Motor neuron (in vitro differentiated cells): ENCODE measurements around the gene SHF. TPM values are rescaled to one million over a fixed set of nuclear protein-coding genes. Genes with fewer than 3 reads are reported as not detected.

Experiments used
- ATAC-seq, 8 experiments: fragments of 200-7000 bp; cut with Tn5 transposase; replicated peaks in 6 of 8; 2 replicates each; pipeline ENCODE4 v1.8.0; 2021; ENCODE audit warnings: mild to moderate bottlenecking in 8 of 8, moderate library complexity in 8 of 8
- H3K27ac ChIP-seq, 2 donors: fragments of 250-450 bp; sonication (Bioruptor Pico); 2 replicates each; pipeline ENCODE4 v1.9.0; 2021; ENCODE audit warnings: antibody characterized with exemption in 2 of 2, mild to moderate bottlenecking in 2 of 2, moderate library complexity in 1 of 2
- H3K4me1 ChIP-seq, 2 donors: fragments of 250-450 bp; sonication (Bioruptor Pico); replicated peaks in 1 of 2; 2 replicates each; pipeline ENCODE4 v1.6.1; 2021; ENCODE audit warnings: antibody characterized with exemption in 2 of 2, mild to moderate bottlenecking in 2 of 2, moderate library complexity in 1 of 2
- H3K4me3 ChIP-seq, 5 donors: fragments of 250-450 bp; sonication (Bioruptor Pico); 2 replicates each; pipeline ENCODE4 v1.9.0; 2021; ENCODE audit warnings: antibody characterized with exemption in 5 of 5, mild to moderate bottlenecking in 5 of 5, moderate library complexity in 4 of 5
- WGBS, 10 experiments: fragments of 450-650 bp; shearing (Covaris generic); methylation state at CpG; one replicate each; pipeline ENCODE4 v1.0.0; 2022; 5-methylcytosine and 5-hydroxymethylcytosine counted together
- in situ Hi-C, 9 experiments: fragments of 400-800 bp; cut with MboI; loops; one replicate each; pipeline ENCODE4 v1.15.0; 2021; ENCODE audit warnings: low sequenced_read_pairs in 9 of 9, low pct_unique_long_range_greater_than_20kb in 2 of 9; ENCODE audit not compliant: unreplicated experiment in 9 of 9
- total RNA-seq, 8 experiments: library from RNA; unstranded; fragments of 300-600 nt; gene quantifications; 2 replicates each; pipeline versions ENCODE4 v1.2.3 to v1.2.4, GENCODE V29; 2022

Gene SHF
- total RNA-seq, 8 experiments from 2014 or later, result 1.0 to 38.7 (median 25.3) TPM

DNA sequence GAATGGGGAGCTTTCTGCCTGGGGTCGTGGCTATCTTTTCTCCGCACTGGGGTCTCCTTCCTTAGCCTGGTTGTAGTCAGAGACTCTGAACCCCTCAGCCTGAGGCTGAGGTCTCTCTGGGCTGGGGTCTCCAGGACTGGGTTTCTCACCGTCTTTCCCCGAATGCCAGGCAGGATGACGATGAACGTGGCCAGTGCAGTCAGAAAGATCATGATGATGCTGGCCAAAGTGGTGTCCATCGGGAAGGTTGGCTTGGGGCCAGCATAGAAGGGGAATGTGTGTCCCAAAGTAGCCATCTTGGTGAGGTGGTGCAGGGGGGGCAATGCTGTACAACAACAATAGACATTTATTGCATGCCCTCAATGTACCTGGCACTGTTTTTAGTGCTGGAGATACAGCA is 65.0 kb downstream of the SHF start:
- Histone ChIP-seq H3K4me3 (no peak overlapping the region), H3K27ac (no peak overlapping the region), H3K4me1 (peaks cover 0 to 2% of the 10 kb centered on the region in 2 donors)
- 41 to 100% (median 52%) methylated on average over 2 to 4 of the region's 7 CpGs; no CpG with 5 or more reads in 6 of the 10 experiments for WGBS, 10 experiments
- ATAC-seq, result no peak
- in situ Hi-C loops, result no loop called here

GRCh38 chr15:45121706-45122417 is 65.9 kb downstream of the SHF start:
- H3K27ac ChIP-seq, result no peak overlapping the region
- peak in 2 of 8 experiments; percentile 69 to 75 for ATAC-seq
- WGBS, 10 experiments, result 0 to 61% (median 24%) methylated on average over 2 to 7 of the region's 9 CpGs; no CpG with 5 or more reads in 2 of the 10 experiments
- in situ Hi-C loops, result no loop called here
- H3K4me3 ChIP-seq, result no peak overlapping the region
- peaks cover 0 to 3% of the 10 kb centered on the region in 2 donors for H3K4me1 ChIP-seq

DNA sequence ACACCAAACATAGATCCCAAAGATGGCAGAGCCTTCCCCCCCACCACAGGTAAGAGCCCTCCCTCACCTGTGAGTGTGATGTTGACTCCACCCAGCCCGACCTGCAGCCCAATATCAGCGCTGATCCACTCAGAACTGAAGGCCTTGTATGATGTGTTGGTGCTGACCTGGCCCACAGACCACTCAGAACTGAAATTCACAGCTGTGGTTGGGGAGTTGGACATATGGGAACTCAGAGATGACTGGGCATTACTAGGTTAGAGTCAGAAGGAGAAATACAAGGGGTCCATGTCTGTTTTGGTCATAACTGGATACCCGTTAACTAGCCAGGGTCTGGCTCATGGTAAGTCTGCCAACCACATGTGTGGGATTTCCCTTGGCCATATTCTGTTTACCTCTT is 66.7 kb downstream of the SHF start:
- in situ Hi-C loops, result no loop called here
- WGBS, 10 experiments, result 14 to 90% (median 69%) methylated on average over 1 to 2 of the region's 3 CpGs; no CpG with 5 or more reads in 4 of the 10 experiments
- peaks cover 0 to 3% of the 10 kb centered on the region in 2 donors for H3K4me1 ChIP-seq

DNA sequence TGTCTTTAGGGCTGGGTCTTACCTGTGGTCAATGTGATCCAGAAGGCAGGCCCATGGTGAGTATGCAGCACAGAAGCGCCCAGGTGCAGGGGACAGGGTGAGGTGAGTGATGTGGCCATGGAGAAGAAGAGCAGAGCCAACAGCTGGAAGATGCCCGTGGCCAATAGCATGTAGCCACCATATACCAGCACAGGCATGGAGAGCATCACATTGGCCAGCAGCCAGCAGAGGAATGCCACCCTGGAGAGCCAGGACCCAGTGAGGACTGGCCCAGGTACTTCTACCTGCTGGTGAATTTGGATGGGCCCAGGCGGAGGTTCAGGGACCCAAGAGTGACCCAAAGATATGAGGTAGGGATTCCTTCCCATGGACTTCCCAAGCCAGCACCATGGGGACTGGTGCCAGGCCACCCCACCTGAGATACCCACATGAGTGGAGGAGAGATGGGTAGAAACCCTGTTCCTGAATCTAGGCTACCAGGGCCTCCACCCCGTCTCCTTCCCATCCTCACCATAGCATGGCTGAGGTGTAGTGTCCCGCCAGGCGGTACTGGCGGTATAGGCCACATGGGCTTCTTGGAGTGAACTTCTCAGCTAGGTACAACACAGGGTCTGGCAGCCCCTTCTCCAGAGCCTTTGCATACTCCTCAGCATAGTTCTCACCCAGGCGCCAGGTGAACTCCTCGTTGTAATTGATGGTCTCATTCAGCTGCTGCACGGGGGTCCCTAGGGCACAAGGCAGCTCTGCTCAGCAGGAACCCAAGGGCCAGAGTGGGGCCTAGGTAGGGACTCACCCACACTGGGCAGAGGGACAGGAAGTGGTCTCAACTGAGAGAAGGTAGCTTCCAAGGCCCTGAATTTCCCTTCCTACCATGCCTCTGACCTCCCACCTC is 67.4 kb downstream of the SHF start:
- no peak for ATAC-seq
- Histone ChIP-seq H3K4me3 (no peak overlapping the region), H3K4me1 (peaks cover 0 to 3% of the 10 kb centered on the region in 2 donors), H3K27ac (no peak overlapping the region)
- WGBS, 10 experiments, result 66 to 100% (median 84%) methylated on average over 1 to 6 of the region's 10 CpGs; no CpG with 5 or more reads in 5 of the 10 experiments
- in situ Hi-C loops, result no loop called here

More for the DNA sequence above, 66.7 kb downstream of the SHF start:
- Histone ChIP-seq H3K27ac (no peak overlapping the region), H3K4me3 (no peak overlapping the region)
- no peak for ATAC-seq

GRCh38 chr15:45118996-45119395 is 68.8 kb downstream of the SHF start:
- no peak for ATAC-seq
- H3K27ac ChIP-seq, result no peak overlapping the region
- peaks cover 0 to 4% of the 10 kb centered on the region in 2 donors for H3K4me1 ChIP-seq
- in situ Hi-C loops, result no loop called here
- whole genome bisulfite sequencing, 10 experiments, result 54 to 100% (median 80%) methylated on average over 1 to 4 of the region's 5 CpGs; no CpG with 5 or more reads in 3 of the 10 experiments
- no peak overlapping the region for H3K4me3 ChIP-seq

DNA sequence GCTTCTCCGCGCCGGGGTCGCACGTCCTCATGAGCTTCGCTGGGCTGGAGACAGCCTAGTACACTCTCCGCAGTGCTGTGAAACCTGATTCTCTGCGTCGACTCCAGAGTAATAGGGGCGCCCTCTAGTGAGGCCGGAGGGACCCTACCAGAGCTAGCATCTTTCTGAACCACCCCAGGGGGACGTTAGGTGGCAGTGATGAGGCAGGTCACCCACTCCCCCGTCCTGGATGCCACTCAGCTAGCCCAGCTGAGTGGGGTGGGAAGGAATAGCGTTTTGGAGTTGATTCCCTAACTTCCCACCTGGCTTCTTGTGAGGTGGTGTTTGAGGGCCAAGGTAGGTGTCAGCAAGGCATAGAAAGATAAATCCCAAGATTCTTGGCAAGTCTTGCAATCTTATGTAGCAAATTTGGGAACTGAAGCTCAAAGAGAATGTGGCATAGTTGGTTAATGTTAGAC is 69.6 kb downstream of the SHF start:
- Histone ChIP-seq H3K4me3 (peak overlapping the region in 3 of 5 donors; percentile 12 to 22 (median 14)), H3K27ac (no peak overlapping the region), H3K4me1 (peaks cover 0 to 5% of the 10 kb centered on the region in 2 donors)
- ATAC-seq, result peak; percentile 90 to 100 (median 99)
- in situ Hi-C loops, result no loop called here
- 0 to 10% (median 3%) methylated on average over 2 to 8 of the region's 14 CpGs; no CpG with 5 or more reads in 5 of the 10 experiments for WGBS, 10 experiments

DNA sequence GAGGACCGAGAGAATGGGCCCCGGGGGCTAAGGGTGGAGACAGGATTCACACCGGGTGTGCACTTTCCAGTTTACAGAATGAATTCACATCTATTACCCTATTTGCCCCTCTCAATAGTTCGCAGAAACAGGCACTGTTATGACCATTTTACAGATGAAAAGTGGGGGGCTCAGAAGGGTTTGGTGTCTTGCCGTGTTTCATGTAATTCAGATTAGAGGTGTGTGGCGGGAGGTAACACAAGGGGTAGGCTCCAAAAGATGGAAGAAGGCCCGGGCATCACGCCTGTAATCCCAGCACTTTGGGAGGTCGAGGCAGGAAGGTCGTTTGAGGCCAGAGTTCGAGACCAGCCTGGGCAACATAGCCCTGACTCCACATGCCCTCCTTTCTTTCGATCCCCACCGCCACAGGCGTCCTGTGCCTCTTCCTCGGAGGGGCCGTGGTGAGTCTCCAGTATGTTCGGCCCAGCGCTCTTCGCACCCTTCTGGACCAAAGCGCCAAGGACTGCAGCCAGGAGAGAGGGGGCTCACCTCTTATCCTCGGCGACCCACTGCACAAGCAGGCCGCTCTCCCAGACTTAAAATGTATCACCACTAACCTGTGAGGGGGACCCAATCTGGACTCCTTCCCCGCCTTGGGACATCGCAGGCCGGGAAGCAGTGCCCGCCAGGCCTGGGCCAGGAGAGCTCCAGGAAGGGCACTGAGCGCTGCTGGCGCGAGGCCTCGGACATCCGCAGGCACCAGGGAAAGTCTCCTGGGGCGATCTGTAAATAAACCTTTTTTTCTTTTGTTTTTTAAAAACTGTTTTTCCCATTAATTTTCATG is 70.2 kb downstream of the SHF start:
- Histone ChIP-seq H3K27ac (no peak overlapping the region), H3K4me1 (peaks cover 0 to 9% of the 10 kb centered on the region in 2 donors), H3K4me3 (peak overlapping the region in 3 of 5 donors; percentile 12 to 22 (median 14))
- ATAC-seq, result peak; percentile 15 to 57 (median 48)
- in situ Hi-C loops, result no loop called here
- WGBS, 10 experiments, result 0 to 100% (median 43%) methylated on average over 1 to 7 of the region's 33 CpGs; no CpG with 5 or more reads in 3 of the 10 experiments

Other genes with a start within 250 kb of the SHF start
- gene TERB2, start 231.3 kb downstream of the SHF start, total RNA-seq, result under 1 TPM in 1 of 8 experiments, not detected in 7; 0.38 TPM
- 10 to 100 TPM in 4 of 8 experiments, 1 to 10 TPM in 4; 3.5 to 24.5 (median 10.5) TPM for gene SORD, start 164.8 kb downstream of the SHF start, total RNA-seq
- 1 to 10 TPM in 1 of 8 experiments, under 1 TPM in 6, not detected in 1; under 0.01 to 1.4 (median 0.49) TPM for gene DUOX2, start 73.8 kb downstream of the SHF start, total RNA-seq
- under 1 TPM in 4 of 8 experiments, not detected in 4; 0.05 to 0.85 (median 0.33) TPM for gene DUOXA2, start 73.6 kb downstream of the SHF start, total RNA-seq
- 1 to 10 TPM in 2 of 8 experiments, under 1 TPM in 4, not detected in 2; 0.05 to 3.3 (median 0.48) TPM for gene DUOXA1, start 58.1 kb downstream of the SHF start, total RNA-seq
- gene DUOX1, start 58.0 kb downstream of the SHF start, total RNA-seq, result 1 to 10 TPM in 7 of 8 experiments, under 1 TPM in 1; 0.72 to 3.0 (median 1.4) TPM
- 1 to 10 TPM in 1 of 8 experiments, under 1 TPM in 7; 0.04 to 1.5 (median 0.44) TPM for gene SLC28A2, start 64.3 kb upstream of the SHF start, total RNA-seq
- 10 to 100 TPM in 6 of 8 experiments, 1 to 10 TPM in 2; 1.4 to 69.2 (median 16.3) TPM for gene GATM, start 190.6 kb upstream of the SHF start, total RNA-seq